ENCODE data around the gene PLD6. TPM values are rescaled to one million over a fixed set of nuclear protein-coding genes. Genes with fewer than 3 reads are reported as not detected.

PLD6 gene
- total RNA-seq, 2 donors from 2014 or later = 2.9 to 4.4 TPM

DNA sequence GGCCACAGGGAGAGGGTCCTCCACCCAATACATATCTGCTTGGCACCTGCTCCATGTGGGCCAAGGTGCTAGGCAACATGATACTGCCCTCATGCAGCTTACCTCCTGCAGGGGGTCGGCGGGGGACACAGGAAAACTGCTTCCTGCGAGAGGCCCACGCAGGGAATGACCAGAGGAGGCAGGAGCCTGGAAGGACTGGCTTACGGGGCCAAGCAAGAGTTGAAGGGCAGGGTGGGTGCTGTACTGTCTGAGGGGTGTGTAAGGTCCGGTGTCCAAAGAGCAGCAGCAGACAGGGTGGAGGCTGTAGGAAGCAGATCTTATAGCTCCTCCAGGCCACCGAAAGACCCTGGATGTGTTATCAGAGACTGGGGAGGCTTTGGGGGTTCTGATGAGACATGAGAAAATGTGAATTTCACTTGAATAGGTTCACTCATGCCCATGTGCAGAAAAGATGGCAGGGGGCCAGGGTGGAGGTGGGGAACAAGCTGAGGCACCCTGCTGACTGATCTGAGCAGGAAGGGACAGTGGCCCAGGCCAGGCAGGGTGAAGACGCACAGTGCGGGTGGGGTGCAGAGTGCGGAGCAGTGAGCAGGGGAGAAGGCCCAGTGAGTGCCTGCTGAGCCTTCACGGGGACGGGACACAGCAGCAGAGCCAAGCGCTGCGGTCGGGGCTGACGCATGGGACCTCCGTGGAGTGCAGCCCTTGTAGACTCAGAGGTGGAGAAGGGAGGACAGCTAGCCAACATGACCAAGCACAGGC lies 22.6 kb upstream of the PLD6 start:
- peak; percentile 77 for DNase-seq (ENCODE audit: low spot score)
- intact Hi-C loops (cut with DNase I) = no loop called here

DNA sequence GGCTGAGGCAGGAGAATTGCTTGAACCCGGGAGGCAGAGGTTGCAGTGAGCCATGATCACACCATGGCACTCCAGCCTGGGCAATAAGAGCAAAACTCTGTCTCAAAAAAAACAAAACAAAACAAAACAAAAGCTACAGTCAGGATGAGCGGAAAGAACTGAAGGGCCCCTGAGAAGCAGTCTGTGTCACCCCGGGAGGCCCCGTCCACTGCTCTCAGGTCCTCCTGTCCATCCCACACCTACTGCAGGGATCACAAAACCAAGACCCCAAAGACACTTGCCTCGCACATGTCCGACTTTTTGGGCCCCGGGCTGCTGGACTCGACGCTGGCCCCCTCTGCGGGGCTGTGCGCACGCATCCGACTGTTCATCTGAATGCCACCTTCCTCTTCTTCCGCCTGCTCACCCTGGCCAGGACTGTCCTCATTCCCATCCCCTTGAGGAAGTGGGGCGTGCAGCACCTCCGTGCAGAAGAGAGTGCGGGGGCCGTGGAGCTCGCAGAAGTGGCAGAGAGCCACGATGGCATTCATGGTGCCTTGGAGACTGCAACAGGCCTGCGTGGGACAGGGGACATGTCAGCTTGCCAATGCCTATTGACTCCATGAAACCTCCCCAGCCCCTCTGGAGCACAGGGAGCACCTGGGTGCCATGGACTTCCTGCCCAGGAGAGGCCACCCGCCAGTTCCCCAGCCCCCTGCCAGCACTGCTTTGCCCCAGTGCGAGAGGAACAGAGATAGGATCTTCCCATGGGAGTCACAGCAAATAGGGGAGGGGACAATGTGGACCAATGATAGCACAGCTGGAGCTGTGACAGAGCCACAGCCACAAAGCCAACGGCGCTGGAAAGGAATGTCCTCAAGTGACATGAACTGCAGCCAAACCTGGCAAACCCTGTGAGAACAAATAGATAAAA lies 21.7 kb upstream of the PLD6 start:
- peak; percentile 65 for DNase-seq (ENCODE audit: low spot score)
- intact Hi-C loops (cut with DNase I) = no loop called here

DNA sequence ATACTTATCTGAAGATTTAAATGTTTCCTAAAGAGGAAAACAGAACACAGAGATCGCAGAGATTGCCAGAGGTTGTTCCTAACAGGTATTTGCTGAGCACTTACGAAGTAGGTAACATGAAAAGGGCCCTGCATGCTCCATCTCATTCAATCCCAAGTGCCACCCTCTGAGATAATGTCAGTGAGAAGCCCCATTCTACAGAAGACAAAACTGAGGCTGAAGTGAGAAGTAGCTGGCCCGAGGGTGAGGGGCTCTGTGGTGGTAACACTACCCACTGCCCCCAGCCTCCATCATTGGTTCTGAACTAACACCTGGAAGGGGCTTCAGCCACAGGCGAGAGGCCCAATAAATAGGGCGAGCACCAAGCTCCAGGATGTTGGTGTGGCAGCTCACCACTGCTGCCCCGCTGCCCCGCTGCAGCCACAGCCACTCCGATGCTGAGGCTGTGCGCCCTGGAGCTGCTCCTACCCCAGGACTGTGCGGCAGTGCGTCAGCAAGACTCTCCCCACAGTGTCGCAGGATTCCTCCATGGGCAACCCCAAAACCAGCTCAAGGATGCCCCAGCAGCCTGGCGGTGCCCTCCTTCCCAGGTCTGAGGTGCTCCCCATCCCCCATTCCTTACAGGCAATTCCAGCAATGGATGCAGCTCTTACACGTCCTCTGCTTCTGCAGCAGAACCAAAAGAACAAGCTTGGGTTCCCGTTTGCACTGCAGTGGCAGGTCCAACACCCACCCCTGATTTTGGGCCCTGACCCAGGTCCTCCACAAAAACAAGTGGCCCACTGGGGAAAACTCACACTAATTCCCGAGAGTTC lies 20.5 kb upstream of the PLD6 start:
- peak; percentile 46 for DNase-seq (ENCODE audit: low spot score)
- intact Hi-C loops (cut with DNase I) = no loop called here

DNA sequence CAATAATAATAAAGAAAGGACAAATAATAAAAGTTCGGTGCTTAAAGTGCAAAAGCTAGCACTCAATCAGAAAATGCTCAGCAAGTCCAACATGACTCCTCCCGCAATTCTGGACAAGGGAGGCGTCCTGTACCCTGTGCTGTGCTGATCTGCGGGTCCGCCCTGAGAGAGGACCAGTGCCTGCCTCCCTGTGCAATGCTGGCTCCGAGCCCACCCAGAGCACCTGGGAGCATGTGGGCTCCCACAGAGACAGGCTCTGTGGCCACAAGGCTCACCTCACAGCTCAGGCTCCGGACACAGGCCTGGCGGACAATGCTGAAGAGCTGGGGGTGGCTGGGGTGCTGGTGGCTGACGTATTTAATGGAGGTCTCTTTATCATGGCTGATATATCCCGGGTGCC lies 19.8 kb upstream of the PLD6 start:
- intact Hi-C loops (cut with DNase I) = no loop called here

DNA sequence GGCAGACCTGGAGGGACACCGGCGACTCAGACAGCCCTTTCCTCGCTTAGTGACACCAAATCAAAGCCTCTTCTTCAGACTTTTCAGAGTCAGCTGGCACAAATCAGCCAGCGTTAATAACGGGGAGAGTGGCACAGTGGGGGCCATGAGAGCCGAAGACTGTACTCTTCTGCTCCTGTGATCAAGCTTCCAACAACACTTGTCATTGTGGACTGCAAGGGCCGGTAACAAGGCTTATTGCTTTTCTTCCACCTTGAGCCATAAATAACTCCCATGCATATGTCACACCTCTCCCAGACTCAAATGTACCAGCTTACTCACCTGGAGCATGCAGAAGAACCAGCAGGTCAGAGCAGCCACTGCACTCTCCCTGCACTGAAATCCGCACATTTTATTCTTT lies 18.0 kb upstream of the PLD6 start:
- DNase-seq (ENCODE audit: low spot score) = peak; percentile 40
- intact Hi-C loops (cut with DNase I) = no loop called here

More for the DNA sequence above, 19.8 kb upstream of the PLD6 start:
- peak; percentile 68 for DNase-seq (ENCODE audit: low spot score)

DNA sequence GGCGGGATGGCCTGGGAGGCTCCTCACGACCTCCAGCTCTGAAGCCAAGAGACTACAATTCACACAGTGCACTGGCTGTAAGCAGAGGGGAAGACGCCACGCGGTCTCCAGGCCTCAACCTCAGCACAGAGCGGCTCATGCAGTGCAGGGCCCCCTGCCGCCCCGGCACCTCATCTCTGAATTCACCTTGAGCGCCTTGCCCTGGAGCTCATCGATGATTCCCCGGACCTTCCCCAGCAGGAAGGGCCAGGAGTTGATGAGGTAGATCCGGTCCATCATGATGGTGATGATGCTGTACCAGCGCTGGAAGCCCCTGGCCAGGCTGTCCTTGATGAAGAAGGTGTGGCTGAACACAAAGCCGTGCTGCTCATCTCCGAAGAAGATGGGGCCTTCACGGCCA lies 17.6 kb upstream of the PLD6 start:
- DNase-seq (ENCODE audit: low spot score) = no peak
- intact Hi-C loops (cut with DNase I) = no loop called here

DNA sequence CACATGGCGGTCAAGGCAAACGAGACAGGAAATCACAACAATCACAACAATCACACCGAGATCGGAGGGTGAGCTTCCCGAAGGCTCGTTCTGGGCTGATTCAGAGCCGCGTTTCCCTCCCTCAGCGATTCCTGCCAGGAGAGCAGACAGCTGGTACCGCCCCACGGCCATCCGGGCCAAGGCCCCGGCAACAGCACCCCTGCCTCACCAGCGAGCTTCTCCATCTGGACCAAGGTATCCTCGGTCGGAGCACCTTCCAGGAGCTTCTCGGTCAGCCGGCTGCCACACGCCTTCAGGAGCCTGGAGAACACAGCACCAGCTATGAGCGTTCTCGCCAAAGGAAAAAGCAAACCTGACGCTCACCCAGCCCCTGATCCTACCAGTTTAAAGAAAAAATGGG lies 15.2 kb upstream of the PLD6 start:
- DNase-seq (ENCODE audit: low spot score) = no peak
- intact Hi-C loops (cut with DNase I) = no loop called here

DNA sequence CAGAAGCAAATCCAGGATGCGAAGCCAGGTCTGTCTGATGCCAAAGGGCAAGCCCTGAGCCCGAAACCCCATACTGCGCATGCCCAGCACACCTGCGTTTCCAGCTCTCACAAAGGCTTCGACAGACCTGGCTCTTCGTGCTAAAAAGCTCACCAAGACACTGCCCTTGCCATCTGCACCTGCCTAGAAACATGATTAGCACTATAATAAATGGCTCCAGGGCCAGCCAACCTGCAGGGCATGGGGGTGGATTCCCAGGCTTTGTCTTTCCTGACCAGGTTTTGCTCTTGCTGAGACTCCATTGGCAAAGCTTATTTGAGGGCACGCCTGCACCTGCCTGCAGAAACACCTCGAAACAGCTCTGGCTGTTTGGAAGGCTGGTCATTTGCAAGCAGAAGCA lies 14.4 kb upstream of the PLD6 start:
- intact Hi-C loops (cut with DNase I) = no loop called here

DNA sequence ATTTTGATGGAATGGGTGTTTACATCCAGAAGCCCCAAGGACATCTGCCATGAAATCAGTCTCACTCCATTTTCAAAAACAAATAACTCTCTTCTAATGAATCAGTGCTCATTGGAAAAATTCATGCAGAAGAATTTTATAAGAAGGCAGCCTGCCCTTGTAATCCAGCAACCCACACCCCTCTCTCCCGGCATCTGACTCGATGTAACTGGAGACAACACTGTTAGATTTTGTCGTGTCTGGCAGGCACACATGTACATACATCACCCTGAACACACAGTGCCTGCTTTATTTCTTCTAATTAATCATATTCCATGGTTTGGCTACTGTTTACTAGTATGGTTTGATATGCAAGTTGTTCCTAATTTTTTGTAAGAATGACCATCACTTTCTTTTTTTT lies 11.9 kb upstream of the PLD6 start:
- no peak for DNase-seq (ENCODE audit: low spot score)
- intact Hi-C loops (cut with DNase I) = loop anchor here in 1 of 2 donors (10.0 kb wide), 1 partner anchor 213 kb away; no protein-coding TSS in a partner anchor

More for the DNA sequence above, 14.4 kb upstream of the PLD6 start:
- DNase-seq (ENCODE audit: low spot score) = no peak

DNA sequence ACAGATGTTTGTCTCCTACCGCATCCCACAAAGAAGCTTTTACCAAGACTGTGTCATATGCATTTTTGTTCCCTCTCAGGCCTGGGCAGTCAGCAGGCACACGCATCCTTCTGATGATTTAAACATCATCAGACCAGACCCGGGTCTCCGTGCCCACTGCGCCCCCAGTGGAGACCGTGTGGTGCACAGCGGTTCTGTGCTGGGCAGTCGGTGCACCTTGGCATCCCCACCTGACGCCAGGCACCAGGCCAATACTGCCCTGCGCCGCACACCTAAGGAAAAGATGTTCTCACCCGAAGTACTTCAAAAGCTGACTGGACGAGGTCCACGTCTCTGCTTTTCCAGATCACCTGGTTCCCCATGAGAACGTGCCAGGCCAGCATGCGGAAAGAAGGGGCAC lies 10.6 kb upstream of the PLD6 start:
- DNase-seq (ENCODE audit: low spot score) = no peak
- intact Hi-C loops (cut with DNase I) = loop anchor here in 1 of 2 donors (10.0 kb wide), 1 partner anchor 212 kb away; no protein-coding TSS in a partner anchor

DNA sequence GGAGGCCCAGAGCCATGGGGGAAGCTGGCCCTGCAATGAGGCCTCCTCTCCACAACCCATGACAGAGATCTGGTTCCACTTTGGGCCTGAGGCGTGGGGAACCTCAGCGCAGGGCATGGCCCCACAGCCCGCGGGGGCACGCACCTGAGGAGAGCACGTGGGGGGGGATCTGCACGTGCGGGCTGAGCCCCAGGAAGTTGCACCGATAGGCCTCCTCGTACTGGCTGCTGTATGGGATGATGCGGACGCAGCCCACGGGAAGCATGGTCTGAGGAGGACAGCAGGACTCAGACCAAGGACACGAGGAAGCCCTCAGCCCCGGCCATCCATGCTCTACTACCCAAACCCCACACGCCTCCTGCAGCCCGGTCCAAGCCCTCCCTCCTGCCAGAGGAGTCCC lies 10.1 kb upstream of the PLD6 start:
- DNase-seq (ENCODE audit: low spot score) = no peak
- intact Hi-C loops (cut with DNase I) = loop anchor here in 1 of 2 donors (10.0 kb wide), 1 partner anchor 211 kb away; no protein-coding TSS in a partner anchor

DNA sequence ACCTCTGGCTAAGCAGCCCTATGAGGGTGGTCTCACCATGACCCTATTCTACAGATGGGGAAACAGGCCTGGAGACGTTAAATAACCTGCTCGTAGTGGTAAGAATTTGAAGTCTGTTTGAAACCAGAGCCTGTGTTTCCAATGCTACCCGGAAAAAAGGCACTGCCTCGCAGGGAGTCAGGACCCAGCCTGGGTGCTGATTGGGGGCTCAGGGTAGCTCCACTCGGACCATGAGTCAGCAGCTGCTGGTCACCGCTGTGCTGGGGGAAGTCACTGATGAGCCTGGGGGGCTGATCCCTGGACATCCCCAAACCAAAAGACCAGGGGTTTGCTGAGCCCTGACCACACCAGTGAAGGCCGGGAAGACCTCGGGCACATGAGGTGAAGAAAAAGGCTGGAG lies 9.4 kb upstream of the PLD6 start:
- intact Hi-C loops (cut with DNase I) = loop anchor here in 1 of 2 donors (10.0 kb wide), 1 partner anchor 211 kb away; no protein-coding TSS in a partner anchor
- no peak for DNase-seq (ENCODE audit: low spot score)

DNA sequence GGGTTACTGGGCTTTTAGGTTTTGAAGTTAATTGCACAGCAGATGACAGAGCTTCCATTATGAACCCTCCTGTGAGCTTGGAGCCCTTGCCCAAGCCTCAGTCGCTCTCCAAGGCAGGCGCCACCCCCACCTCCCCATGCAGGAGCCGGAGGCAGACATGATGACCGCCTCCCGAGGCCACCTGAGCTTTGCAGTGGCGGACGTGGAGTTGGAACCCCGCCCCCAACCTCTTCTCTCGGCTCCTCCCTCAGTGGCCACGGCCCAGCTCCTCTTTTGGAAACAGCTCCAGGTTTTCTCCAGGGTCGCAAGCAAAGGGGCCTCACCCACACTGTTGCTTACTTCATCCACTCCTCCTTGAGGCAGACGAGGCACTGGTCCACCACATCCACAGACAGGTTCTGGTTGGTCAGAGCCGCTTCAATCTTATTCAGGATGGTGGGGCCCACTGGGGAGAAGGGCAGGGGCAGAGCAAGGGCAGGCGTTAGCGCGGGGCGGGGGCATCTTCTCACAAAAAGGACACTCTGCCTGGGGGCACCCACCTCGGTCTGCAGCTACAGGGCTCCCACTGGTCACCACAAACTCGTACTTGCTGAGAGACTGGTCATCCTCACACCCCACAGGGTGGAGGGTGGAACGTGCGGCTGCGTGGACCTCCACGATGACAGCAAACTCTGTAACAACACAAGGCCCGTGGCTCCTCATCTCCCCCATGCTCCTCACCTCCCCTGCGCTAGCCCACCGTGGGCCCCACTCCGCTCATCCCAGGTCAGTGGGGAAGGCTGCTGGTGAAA lies 8.7 kb upstream of the PLD6 start:
- DNase-seq (ENCODE audit: low spot score) = no peak

DNA sequence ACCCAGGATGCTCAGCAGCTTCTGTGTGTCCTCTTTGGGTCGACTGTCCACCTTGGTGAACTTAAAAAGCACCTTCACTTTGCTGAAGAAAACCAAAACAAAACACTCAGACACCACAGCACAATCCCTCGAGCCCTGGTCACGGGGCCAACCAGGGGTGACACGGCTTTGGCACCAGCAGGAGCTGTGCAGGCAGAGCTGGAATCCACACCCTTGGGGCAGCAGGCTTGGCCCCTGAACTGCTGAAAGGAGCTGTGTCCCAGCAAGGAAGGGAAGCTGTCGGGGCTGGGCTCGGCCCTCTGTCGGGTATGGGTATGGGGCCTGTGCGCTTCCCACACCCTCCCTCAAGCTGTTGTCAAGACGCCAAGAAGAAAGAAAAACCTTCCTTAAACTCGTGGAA lies 7.6 kb upstream of the PLD6 start:
- intact Hi-C loops (cut with DNase I) = loop anchor here in 1 of 2 donors (10.0 kb wide), 1 partner anchor 209 kb away; no protein-coding TSS in a partner anchor

More for the DNA sequence above, 8.7 kb upstream of the PLD6 start:
- intact Hi-C loops (cut with DNase I) = loop anchor here in 1 of 2 donors (10.0 kb wide), 1 partner anchor 210 kb away; no protein-coding TSS in a partner anchor

DNA sequence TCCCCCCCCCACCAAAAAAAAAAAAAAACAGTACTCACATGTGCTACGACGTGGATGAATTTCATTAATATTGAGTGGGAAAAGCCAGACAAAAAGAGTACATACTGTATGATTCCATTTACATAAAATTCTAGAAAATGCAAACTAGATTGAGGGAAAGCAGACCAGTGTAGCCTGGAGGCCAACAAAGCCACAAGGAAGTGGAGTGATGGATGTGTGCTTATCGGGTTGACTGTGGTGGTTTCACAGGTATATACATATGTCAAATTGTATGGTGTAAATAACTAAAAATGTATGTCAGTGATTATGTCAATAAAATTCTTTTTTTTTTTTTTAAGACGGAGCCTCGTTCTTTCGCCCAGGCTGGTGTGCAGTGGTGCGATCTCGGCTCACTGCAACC lies 1.9 kb upstream of the PLD6 start:
- intact Hi-C loops (cut with DNase I) = loop anchor here in 1 of 2 donors (10.0 kb wide), 1 partner anchor 203 kb away; no protein-coding TSS in a partner anchor
- DNase-seq (ENCODE audit: low spot score) = no peak

More for the DNA sequence above, 7.6 kb upstream of the PLD6 start:
- DNase-seq (ENCODE audit: low spot score) = no peak

DNA sequence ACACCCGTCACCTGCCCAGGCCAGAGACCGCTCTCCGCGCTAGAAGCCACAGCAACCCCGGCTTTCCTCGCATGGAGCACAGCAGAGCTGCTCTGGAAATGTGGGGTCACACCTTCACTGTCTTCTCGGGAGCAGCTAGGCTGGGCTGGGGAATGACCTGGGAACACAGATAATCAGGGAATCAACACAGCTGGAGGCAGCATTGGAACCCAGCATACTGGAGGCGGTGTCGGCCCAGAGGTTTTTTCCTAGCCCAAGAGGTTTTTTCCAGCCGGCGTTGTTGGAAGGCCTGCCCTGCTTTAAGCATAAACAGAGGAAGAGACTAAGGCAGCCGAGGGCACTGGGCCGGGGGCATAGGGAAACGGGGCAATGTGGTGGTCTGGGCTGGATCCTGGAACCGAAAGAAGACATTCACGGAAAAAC lies 791 bp upstream of the PLD6 start:
- intact Hi-C loops (cut with DNase I) = loop anchor here in 1 of 2 donors (10.0 kb wide), 1 partner anchor 202 kb away; no protein-coding TSS in a partner anchor
- no peak for DNase-seq (ENCODE audit: low spot score)

DNA sequence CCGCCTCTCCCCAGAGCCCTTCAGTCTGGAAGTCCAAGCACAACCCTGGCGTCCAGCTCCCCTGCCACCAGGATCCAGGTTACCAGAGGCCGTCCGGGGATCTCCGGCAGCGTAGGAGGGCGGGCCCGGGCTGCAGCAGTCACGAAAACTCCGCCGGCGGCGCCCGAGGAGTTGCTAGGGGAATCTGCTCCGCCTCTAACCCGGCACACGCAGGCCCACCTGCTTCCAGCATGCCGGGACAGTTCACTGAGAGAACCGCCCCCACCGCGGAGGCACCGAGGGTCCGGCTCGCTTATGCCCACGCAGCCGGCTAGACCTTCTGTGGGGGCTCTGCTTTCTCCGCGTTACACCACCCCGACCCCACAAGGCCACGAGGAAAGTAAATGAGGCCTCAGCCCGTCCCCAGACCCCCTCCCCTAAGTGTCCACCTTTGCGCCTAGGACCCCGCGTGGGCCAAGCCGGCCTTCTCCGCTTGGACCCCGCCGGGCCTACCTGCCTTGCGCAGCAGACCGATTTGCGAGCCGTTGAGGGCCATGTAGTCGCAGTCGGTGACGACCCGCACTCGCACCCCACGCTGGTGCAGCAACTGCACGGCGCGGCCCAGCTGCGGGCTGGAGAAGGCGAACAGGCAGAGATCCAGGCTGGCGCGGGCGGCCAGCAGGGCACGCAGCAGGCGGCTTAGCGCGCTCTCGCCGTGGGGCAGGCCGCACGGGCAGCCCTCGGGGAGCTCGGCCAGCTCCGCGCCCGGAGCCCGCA lies 587 bp downstream of the PLD6 start:
- intact Hi-C loops (cut with DNase I) = loop anchor here in 1 of 2 donors (10.0 kb wide), 1 partner anchor 201 kb away; no protein-coding TSS in a partner anchor
- DNase-seq (ENCODE audit: low spot score) = peak; percentile 88

Data from posterior vena cava (tissue), 2 donors.